GM12874 (cell line): ENCODE measurements around the gene DOCK4.

ENCODE experiments used
- TF ChIP-seq, protein P1 (sequence below): IDR thresholded peaks from 2 replicates; pipeline ENCODE4 v1.5.1; 2011; ENCODE audit warnings: low read depth, mild to moderate bottlenecking, control low read depth, low read length, moderate library complexity; ENCODE audit not compliant: insufficient read depth

Gene DOCK4

DNA sequence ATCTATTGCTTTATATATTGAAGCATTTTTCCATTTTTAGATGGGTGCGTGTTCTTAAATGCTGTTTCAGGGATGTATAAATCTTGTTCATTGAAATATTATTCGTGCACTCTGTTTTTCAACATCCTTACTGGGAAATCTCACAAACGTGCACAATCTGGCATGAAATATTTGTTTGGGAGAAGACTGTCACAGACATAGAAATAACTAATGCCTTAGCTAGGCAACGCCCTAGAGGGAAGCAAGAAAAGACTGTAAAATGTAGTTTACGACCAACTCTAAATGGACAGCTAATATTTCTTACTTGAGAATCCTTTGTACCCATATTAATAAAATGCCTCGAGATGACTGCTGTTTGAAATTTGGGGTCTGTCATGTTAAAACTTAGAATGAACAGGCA, 8.9 kb downstream of the DOCK4 start:
- TF ChIP-seq, protein P1, sequence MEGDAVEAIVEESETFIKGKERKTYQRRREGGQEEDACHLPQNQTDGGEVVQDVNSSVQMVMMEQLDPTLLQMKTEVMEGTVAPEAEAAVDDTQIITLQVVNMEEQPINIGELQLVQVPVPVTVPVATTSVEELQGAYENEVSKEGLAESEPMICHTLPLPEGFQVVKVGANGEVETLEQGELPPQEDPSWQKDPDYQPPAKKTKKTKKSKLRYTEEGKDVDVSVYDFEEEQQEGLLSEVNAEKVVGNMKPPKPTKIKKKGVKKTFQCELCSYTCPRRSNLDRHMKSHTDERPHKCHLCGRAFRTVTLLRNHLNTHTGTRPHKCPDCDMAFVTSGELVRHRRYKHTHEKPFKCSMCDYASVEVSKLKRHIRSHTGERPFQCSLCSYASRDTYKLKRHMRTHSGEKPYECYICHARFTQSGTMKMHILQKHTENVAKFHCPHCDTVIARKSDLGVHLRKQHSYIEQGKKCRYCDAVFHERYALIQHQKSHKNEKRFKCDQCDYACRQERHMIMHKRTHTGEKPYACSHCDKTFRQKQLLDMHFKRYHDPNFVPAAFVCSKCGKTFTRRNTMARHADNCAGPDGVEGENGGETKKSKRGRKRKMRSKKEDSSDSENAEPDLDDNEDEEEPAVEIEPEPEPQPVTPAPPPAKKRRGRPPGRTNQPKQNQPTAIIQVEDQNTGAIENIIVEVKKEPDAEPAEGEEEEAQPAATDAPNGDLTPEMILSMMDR, result no peak

DNA sequence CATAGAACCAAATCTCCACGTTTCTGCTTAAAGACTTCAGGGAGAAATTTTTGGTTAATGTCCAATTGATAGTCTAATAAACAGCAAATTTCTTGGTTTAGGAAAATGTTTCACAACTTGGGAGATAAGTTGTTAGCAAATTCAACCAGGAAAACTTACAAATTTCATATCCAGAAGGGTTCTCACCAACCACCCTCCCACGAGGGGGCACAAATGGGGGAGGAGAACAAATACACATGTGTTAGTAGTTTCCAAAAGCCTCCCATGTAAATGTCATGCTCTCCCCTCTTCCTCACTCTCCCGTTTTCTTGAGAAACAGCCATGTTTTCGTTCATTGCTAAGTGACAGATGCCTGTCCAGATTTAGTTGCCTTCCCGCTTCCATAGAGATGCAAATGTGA, 10.5 kb downstream of the DOCK4 start:
- TF ChIP-seq, protein P1, result no peak

GRCh38 chr7:112193915-112194502, 12.2 kb downstream of the DOCK4 start:
- TF ChIP-seq, protein P1, result no peak

DNA sequence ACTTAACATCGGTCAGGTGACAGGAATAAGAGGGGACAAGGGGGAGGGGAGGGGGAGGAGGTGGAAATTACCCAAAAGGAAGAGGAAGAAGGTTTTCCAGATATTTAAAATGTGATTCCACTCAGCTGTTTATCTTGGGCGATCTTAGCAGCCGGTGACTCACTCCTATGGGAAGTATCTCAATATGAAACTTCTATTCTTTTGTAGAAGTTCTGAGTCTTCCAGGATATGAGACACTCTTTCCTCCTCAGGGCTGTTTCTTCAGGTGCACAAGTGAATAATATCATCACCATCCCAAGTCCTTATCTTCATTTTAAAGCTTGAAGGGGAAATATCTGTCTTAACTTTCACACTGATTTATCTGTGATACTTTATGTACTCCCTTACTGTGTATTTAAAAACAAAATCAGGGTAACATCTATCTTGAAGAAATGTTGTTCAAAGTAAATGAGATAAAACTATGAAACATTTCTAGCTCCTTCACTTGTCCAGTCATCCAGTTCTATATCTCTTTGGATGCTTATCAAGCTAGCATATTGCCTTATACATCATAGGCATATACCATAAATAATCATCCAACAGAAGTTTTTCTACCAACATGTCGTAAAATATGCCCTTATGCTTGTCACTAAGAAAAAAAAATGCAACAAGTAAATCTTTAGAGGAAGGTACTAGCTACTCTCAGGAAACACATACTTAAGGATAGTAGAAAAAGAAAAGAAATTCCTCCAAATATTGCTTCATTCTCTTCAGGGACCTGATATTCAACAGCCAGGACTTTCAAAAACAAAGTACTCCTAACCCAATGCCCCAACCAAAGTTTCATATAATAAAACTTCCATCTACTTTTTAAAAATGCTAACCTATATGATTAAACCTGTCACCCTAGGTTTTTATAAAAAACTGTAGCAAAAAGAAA, 13.7 kb downstream of the DOCK4 start:
- TF ChIP-seq, protein P1, result no peak

DNA sequence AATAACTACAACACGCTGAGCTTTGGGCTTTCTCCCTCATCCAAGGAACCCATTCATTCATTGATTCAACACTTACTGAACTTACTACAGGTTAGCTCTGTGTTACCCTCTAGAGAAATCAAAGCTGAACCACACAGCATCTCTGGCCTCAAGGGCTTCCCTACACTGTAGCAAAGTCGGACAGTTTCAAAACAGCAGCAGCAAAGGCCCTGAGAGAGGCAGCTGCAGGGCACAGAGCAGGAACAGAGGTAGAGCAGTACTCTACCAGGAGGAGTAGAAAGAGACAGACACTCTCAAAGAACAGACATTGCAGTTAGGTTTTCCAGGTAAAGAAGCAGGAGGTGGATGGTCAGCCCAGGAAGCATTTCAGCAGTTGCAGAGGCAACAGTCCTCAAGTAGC, 16.1 kb downstream of the DOCK4 start:
- TF ChIP-seq, protein P1, result no peak

GRCh38 chr7:112189691-112190090, 16.5 kb downstream of the DOCK4 start:
- TF ChIP-seq, protein P1, result no peak

DNA sequence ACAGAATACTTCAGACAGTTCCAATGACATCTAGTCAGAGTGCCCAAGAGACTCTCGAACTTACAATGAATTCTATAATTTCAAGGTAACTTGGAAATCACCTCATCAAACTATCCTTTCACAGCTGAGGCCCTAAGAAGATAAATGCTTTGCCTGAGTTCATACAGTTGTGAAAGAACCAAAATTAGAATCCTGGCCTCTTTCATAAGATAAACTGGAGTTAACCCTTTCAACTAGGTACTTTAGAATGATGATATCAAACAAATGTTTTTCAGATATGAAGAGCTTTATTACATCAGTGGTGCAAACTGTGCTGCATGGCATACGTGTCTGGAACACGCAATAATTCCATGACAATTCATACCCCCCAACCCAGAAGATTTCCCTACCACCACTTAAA, 17.9 kb downstream of the DOCK4 start:
- TF ChIP-seq, protein P1, result no peak
